ENCODE measurements around the gene INSYN2B. TPM values are rescaled to one million over a fixed set of nuclear protein-coding genes. Genes with fewer than 3 reads are reported as not detected.

The INSYN2B gene
- total and polyA plus RNA-seq, 2 experiments from 2014 or later: not detected

- Histone ChIP-seq H2AFZ (no peak overlapping the region), H3K4me3 (no peak overlapping the region), H3K4me2 (no peak overlapping the region), H3K27ac (ENCODE audit: low read depth) (no peak overlapping the region), H3K36me3 (ENCODE audit: insufficient read depth) (no peaks in the 10 kb centered on the region), H3K4me1 (ENCODE audit: insufficient read depth) (no peaks in the 10 kb centered on the region), H3K9me2 (ENCODE audit: insufficient read depth) (no peaks in the 10 kb centered on the region), H3K27me3 (ENCODE audit: insufficient read depth) (no peaks in the 10 kb centered on the region), H3F3A (replicated peaks; ENCODE audit: low read depth) (no peaks in the 10 kb centered on the region), H3K79me2 (replicated peaks; ENCODE audit: insufficient read depth) (no peaks in the 10 kb centered on the region), H4K20me1 (replicated peaks; ENCODE audit: insufficient read depth) (no peaks in the 10 kb centered on the region)
- DNase-seq (ENCODE audit: low spot score): peak; percentile 70
- Mint-ChIP-seq H3K27me3 (ENCODE audit: insufficient read depth, low read depth, poor library complexity) (no peaks in the 10 kb centered on the region), H3K4me1 (peaks cover 7% of the 10 kb centered on the region; the same call in 1 of the 3 replicates), H3K27ac (no peak overlapping the region; the same call in 1 of the 2 replicates), H3K36me3 (ENCODE audit: low read depth) (no peaks in the 10 kb centered on the region), H3K4me3 (no peak overlapping the region), H3K9me3 (no peaks in the 10 kb centered on the region)
- TF ChIP-seq, protein P1, sequence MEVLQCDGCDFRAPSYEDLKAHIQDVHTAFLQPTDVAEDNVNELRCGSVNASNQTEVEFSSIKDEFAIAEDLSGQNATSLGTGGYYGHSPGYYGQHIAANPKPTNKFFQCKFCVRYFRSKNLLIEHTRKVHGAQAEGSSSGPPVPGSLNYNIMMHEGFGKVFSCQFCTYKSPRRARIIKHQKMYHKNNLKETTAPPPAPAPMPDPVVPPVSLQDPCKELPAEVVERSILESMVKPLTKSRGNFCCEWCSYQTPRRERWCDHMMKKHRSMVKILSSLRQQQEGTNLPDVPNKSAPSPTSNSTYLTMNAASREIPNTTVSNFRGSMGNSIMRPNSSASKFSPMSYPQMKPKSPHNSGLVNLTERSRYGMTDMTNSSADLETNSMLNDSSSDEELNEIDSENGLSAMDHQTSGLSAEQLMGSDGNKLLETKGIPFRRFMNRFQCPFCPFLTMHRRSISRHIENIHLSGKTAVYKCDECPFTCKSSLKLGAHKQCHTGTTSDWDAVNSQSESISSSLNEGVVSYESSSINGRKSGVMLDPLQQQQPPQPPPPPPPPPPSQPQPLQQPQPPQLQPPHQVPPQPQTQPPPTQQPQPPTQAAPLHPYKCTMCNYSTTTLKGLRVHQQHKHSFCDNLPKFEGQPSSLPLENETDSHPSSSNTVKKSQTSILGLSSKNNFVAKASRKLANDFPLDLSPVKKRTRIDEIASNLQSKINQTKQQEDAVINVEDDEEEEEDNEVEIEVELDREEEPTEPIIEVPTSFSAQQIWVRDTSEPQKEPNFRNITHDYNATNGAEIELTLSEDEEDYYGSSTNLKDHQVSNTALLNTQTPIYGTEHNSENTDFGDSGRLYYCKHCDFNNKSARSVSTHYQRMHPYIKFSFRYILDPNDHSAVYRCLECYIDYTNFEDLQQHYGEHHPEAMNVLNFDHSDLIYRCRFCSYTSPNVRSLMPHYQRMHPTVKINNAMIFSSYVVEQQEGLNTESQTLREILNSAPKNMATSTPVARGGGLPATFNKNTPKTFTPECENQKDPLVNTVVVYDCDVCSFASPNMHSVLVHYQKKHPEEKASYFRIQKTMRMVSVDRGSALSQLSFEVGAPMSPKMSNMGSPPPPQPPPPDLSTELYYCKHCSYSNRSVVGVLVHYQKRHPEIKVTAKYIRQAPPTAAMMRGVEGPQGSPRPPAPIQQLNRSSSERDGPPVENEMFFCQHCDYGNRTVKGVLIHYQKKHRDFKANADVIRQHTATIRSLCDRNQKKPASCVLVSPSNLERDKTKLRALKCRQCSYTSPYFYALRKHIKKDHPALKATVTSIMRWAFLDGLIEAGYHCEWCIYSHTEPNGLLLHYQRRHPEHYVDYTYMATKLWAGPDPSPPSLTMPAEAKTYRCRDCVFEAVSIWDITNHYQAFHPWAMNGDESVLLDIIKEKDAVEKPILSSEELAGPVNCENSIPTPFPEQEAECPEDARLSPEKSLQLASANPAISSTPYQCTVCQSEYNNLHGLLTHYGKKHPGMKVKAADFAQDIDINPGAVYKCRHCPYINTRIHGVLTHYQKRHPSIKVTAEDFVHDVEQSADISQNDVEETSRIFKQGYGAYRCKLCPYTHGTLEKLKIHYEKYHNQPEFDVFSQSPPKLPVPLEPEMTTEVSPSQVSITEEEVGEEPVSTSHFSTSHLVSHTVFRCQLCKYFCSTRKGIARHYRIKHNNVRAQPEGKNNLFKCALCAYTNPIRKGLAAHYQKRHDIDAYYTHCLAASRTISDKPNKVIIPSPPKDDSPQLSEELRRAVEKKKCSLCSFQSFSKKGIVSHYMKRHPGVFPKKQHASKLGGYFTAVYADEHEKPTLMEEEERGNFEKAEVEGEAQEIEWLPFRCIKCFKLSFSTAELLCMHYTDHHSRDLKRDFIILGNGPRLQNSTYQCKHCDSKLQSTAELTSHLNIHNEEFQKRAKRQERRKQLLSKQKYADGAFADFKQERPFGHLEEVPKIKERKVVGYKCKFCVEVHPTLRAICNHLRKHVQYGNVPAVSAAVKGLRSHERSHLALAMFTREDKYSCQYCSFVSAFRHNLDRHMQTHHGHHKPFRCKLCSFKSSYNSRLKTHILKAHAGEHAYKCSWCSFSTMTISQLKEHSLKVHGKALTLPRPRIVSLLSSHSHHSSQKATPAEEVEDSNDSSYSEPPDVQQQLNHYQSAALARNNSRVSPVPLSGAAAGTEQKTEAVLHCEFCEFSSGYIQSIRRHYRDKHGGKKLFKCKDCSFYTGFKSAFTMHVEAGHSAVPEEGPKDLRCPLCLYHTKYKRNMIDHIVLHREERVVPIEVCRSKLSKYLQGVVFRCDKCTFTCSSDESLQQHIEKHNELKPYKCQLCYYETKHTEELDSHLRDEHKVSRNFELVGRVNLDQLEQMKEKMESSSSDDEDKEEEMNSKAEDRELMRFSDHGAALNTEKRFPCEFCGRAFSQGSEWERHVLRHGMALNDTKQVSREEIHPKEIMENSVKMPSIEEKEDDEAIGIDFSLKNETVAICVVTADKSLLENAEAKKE (CRISPR knock-in tag; IDR thresholded peaks at IDR 0.05): no peak
- TF ChIP-seq EZH2 (IDR thresholded peaks at IDR 0.05; ENCODE audit: low read depth, unreplicated experiment) (no peak), ZNF114 (CRISPR knock-in tag; IDR thresholded peaks at IDR 0.05) (no peak), ETS1 (IDR thresholded peaks at IDR 0.05) (no peak), EZH2phosphoT487 (IDR thresholded peaks at IDR 0.05; ENCODE audit: unreplicated experiment) (no peak), NANOG (IDR thresholded peaks at IDR 0.05; ENCODE audit: borderline replicate concordance) (no peak), STAT1 (IDR thresholded peaks at IDR 0.05; ENCODE audit: unreplicated experiment) (no peak), CTCF (conservative IDR thresholded peaks at IDR 0.05; ENCODE audit: low read depth in 2 of 2) (no peak), CREB1 (CRISPR knock-in tag; IDR thresholded peaks at IDR 0.05; ENCODE audit: low read depth) (no peak)
- TF ChIP-seq, protein P2, sequence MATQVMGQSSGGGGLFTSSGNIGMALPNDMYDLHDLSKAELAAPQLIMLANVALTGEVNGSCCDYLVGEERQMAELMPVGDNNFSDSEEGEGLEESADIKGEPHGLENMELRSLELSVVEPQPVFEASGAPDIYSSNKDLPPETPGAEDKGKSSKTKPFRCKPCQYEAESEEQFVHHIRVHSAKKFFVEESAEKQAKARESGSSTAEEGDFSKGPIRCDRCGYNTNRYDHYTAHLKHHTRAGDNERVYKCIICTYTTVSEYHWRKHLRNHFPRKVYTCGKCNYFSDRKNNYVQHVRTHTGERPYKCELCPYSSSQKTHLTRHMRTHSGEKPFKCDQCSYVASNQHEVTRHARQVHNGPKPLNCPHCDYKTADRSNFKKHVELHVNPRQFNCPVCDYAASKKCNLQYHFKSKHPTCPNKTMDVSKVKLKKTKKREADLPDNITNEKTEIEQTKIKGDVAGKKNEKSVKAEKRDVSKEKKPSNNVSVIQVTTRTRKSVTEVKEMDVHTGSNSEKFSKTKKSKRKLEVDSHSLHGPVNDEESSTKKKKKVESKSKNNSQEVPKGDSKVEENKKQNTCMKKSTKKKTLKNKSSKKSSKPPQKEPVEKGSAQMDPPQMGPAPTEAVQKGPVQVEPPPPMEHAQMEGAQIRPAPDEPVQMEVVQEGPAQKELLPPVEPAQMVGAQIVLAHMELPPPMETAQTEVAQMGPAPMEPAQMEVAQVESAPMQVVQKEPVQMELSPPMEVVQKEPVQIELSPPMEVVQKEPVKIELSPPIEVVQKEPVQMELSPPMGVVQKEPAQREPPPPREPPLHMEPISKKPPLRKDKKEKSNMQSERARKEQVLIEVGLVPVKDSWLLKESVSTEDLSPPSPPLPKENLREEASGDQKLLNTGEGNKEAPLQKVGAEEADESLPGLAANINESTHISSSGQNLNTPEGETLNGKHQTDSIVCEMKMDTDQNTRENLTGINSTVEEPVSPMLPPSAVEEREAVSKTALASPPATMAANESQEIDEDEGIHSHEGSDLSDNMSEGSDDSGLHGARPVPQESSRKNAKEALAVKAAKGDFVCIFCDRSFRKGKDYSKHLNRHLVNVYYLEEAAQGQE (IDR thresholded peaks at IDR 0.05; ENCODE audit: unreplicated experiment): no peak
- ATAC-seq: no peak
These were observed 25.7 kb upstream of the INSYN2B start for GRCh38 chr5:170006021-170006420.
